Umbilical cord (tissue), 2 donors: ENCODE measurements around the gene PSMD14. TPM values are rescaled to one million over a fixed set of nuclear protein-coding genes. Genes with fewer than 3 reads are reported as not detected.

Experiments used
- DNase-seq: peaks from one replicate; pipeline ENCODE4 v3.0.0-alpha.2; 2015; ENCODE audit warnings: low spot score
- total RNA-seq: library from RNA; depleted of rRNA; stranded (reverse); fragments of >200 nt; gene quantifications from one replicate; pipeline ENCODE4 v1.2.3, GENCODE V29; 2014; ENCODE audit warnings: low replicate concordance; ENCODE audit not compliant: insufficient read depth

PSMD14 gene
- total RNA-seq, 1 donor from 2014 or later = 33.7 TPM

DNA sequence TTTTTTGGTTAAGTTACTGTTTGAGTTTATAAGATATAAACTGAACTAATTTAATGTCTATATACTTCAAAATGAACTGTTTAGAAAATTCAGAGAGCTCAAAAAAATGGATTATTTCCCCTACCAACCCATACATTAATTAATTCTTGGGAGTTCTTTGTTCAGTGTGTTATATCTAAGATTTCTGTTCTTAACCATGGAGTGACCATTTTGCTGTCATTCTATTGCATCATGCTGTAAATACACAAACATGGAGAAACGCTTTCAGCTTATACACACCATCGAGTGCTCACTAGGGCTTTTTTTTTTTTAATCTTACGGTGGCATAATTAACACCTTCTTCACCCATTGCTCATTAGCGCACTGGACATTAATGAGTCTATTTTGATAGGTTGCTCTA is 74.5 kb downstream of the PSMD14 start:
- DNase-seq = no peak

DNA sequence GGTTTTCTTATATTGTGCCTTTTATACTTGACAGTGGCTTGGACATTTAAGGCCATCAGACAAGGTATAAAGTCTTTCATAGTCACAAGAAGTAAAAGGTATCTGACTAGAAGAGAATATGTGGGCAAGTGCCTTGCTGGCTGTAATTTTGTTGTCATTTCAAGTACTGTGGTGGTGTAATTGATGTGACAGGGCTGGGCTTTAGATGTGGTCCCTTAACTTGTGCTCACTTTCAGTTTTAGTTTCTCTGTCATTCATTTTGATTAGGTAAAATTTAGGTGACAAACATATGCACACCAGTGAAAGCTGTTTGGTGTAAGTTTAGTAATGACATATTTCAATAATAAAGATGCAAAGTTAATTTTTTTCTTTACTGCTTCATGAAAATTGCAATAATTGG is 76.6 kb downstream of the PSMD14 start:
- DNase-seq = no peak

DNA sequence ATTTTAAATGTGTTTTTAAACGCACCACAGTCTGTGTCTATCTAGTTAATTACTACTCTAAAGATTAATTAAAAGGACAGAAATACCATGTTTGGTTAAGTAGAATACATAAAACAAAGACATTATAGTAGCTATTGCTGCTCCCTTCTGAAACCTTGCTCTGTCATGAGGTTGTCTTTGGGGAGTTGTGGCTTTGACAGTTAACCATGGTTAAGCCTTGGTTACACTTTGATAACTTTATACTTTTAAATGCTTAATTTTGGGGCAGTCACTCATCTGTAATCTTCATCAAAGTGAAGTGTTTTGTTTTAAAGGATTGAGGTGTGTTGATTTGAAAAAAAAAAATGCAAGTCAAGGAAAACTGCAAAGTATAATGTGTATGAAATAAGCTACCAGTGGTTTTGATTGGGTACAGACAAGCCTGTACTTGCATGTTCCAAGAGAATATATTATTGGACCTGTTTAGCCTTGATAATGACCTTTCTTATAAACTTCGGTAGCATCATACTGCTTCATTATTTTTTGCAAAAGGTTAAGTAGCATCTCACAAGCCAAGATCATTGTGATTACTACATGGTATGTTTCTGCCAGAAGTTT is 78.1 kb downstream of the PSMD14 start:
- DNase-seq = no peak

DNA sequence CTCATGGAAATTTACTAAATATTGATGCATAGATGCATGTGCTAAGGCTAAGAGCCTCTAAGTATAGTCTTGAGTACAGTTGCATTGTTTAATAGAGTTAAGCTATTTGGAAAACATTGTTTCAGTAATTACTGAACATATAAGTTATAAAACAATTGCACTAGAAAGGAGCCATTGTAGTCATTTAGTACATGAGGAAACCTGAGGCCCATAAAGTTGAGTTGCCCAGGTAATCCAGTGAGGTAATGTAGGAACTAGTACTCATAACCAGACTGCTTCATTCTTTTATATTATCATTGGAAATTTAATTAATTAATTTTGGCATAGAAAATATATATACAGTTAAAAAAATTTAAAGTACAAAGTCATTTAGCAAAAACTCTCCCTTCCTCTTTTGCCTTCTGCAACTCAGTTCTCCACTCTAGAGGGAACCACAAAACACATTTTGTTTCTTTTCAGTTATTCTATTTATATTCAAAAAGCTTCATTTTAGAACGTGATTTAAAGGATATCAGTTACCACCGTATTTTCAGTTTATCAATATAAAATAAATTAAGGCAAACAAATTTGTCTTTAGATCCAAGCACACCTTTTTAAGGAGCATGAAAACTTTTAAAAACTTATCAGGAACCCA is 80.0 kb downstream of the PSMD14 start:
- DNase-seq = no peak

DNA sequence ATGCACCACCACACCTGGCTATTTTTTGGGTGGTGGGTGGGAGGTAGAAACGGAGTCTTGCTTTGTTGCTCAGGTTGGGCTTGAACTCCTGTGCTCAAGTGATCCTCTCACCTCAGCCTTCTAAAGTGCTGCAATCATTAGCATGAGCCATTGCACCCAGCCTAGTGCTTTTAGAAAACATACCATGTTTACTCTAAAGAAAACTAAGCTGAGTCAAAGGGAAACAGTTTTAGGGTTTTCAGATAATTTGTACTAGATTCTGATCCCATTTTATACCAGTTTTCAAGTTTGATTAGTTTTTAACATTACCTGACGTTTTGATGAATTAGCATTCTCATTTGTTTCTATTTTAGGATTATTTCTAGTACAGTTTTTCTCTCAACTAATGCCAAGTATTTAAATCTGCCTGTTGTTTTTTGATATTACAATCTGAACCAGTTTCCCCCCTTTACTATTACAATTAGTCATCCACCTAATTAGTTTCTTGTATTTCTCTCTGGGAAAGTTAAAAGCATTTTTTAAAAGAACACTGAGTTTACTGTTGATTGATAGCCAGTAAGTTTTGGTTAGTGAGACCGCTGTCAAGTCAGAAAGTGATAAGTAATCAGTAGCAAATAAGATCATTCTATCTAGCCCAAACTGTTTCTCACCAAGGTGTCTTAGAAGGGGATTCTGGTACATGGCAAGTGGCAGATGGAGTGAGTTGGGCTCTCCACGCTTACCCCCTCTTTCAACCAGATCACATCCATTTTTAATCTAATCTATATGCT is 83.7 kb downstream of the PSMD14 start:
- DNase-seq = no peak

DNA sequence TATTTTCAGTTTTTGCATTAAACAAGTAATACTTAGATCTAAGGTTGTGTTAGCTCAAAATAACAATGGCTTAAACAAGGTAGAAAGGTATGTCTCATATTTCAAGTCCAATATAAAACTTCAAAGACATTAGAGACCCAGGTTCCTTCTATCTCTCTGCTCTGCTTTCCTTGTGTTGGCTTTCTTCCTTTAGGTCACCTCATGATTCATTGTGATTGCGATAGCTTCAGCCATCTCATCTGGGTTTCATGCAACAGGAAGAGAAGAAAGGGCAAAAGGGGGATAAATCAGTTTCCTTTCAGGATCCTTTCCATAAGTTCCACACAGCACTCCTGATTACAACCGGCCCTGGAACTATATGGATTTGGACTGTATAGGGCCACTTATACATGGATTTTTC is 91.9 kb downstream of the PSMD14 start:
- no peak for DNase-seq

DNA sequence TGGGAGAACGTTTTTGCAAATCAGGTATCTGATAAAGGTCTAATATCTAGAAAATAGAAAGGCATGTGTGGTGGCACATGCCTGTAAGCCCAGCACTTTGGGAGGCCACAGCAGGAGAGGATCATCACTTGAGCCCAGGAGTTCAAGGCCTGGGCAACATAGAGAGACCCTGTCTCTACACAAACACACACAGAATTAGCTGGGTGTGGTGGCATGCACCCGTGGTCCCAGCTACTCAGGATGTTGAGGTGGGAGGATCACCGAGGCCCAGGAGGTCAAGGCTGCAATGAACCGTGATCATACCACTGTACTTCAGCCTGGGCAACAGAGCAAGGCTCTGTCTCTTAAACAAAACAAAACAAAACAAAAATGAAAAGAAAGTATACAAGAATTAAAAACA is 94.1 kb downstream of the PSMD14 start:
- DNase-seq = no peak

DNA sequence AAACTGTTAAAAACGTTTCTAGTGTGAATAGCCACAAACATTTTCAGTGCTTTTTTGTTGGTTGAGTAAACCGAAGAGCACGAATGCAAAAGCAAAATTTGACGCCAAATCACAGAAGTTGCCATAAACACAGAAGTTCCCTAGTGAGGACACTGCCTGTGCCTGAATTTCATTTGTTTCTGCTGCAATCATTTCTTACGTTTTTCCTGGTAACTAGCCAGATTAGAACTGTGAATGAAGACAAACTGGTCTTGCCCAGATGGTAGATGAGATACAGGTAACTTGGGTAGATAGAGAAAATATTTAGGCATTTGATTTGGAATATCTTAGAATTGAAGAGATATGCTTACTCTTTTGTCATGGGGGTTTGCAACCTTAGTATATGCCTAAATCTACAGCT is 98.1 kb downstream of the PSMD14 start:
- DNase-seq = no peak

DNA sequence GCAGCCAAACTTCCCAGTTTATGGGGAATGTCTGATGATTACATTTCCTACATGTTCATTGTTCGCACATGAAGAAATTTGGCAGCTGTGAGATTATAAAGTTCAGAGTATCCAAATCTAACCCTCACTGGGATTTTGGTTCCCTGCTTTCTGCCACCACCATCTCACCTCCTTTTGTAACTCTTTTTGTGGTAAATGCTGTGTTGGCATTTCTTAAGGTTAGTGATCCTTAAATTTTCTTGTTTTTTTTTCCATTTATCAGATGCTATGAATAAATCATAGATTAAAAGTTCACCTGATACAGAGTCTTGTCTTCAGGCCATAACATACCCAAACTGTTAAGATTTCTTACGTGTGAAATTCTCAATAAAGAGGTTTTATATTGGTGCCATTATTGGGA is 99.4 kb downstream of the PSMD14 start:
- DNase-seq = no peak

DNA sequence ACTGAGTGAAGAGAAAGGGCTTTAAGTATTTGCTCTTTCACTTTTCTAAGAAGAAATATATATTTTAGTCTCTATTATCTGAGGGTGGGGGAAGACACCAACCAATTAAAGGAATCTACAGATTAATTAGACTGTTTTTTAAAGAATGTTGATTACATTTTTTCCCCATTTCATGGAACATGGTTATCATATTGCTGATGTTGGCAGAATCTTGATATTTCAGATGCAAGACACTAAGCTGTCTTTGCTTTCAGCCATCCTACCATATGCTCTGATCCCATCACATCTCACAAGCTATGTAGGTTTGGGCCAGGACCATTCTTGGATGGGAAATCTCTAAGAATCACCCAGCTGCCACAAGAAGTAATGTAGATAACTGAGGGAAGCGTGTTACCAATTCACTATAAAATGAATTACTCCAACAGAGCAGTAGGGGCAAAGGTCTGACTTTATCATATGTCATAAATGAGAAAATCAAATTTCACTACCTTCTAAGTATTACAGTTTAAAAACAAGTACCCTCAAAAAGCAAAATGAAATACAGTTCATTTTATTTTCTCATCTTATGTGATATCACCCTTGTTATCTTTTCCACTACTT is 101.2 kb downstream of the PSMD14 start:
- no peak for DNase-seq

DNA sequence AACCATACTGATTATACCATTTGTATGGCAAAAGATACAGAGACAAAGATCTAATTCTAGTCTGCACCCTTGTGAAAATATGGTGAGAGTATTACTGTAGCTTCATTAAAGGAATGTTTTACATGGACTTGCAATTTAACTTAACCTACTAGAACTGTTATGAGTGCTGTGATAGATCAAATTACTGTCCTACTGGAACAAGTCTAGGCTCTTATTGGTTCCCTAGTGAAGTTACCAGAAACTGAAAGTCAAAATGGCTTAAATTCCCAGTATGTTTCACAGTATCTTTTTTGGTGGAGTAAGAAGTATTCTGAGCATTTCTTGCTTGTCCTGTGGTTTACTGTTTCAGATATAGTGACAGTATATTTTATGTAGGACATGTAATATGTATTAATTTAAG is 104.1 kb downstream of the PSMD14 start:
- no peak for DNase-seq

DNA sequence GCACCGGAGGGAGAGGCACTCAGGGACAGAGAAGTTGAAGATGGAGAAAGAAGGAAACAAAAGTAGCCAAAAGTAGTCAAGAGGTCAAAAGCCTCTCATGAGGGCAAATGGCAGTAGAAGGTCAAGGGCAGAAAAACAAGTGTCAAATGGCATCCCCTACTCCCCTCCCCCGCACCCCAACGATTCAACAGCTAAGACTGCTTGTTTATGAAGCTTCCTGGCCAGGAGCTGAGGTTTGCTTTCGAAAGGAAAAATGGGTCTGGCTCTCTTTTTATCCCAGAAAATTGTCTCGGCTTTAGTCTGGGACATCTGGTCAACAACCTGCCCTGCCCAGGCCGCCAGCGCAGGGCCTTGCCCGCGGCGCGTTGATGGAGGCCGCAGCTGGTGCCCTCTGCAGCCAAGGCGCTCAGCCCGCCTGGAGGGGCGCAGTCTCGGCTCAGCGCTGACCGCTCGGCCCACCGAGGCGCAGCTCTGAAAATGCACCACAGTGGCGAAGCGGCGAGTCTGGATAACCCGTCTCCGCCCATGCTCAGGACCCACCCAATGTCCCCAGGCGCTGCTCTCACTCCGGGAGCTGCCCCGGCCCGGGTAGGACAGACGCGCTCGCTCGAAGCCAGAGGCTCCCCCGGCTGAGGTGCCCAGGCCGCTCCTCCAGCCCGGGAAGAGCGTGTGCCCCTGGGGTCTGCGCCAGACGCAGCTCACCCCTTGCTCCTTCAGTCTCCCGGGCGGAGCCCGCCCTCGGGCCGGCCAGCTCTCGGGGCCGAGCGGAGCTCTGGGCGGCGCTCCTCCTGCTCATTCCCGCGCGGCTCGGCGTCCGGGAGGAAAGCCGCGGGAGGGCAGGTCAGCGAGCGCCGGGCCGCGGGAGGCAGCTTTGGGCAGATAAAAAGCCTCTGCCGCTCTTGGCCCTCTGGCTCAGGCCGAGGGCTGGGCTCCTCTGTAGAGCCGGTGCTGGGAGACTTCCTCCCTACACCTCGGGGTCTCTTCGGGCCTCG is 106.1 kb downstream of the PSMD14 start:
- DNase-seq = peak; percentile 27

DNA sequence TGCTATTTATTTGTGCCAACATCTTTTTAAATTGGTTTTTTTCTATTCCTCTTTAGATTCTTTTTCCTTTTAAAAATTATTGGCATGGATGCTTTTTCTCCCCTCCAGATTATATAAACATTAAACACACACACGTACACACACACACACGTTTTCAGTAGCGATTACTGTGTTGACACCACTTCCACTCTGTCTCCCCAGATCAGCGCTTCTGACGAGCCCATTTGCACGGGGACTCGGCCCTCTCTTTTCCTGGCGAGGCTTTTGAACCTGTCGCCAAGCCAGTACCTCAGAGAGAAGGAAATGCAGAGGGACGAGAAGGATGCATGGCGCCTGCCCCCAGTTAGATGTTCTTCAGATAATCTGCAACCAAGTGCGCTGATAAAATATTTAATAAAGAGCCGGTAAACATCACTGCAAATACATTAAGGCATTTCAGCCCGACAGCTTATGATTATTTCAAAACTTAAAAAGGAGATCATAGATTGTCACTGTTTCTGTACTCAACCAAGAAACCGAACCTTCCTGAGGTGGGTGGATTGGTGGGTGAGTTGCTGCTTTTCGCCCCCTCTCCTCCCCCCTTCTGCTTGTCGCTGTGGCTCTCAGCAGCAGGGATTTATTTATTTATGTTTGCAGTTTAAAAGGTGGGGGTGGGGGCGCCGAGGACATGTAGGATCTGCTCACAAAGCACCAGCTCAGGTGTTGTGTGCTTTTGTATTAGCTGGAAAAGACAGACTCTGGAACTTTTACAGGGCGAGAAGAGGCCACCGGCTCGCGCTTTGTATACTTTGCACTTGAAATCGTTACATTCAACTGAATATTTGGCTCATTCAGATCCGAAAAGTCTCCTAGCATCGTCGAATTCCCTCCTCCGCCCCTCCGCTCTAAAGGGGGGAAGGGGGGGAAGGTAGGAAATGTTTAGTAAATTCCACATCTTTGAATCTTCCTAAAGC is 107.1 kb downstream of the PSMD14 start:
- DNase-seq = no peak

DNA sequence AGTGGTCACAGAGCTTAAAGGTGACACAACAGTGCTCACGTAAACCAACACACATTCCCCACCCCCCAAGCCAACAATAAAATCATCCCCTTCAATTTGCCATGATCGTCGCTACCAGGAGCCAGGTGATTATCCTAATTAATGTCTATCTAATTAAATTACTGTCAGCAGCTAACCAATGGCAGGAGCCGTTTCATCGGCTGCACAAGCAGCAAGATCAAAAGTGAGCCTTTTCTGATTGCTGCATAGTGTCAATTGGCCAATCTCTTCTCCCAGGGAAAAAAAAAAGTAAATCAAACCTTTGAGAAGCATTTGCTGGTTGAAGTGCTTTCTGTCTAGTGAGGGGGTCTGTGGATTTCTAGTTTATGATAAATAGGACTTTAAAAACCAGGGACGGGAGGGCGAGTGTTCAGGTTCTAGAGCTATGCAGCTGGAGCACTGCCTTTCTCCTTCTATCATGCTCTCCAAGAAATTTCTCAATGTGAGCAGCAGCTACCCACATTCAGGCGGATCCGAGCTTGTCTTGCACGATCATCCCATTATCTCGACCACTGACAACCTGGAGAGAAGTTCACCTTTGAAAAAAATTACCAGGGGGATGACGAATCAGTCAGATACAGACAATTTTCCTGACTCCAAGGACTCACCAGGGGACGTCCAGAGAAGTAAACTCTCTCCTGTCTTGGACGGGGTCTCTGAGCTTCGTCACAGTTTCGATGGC is 107.9 kb downstream of the PSMD14 start, which contains the start of gene TBR1:
TSS of gene TBR1 (plus strand) at position 311 of the 721 bp plus-strand sequence. CDS start at position 425, 114 bp downstream.
- DNase-seq = peak; percentile 13

DNA sequence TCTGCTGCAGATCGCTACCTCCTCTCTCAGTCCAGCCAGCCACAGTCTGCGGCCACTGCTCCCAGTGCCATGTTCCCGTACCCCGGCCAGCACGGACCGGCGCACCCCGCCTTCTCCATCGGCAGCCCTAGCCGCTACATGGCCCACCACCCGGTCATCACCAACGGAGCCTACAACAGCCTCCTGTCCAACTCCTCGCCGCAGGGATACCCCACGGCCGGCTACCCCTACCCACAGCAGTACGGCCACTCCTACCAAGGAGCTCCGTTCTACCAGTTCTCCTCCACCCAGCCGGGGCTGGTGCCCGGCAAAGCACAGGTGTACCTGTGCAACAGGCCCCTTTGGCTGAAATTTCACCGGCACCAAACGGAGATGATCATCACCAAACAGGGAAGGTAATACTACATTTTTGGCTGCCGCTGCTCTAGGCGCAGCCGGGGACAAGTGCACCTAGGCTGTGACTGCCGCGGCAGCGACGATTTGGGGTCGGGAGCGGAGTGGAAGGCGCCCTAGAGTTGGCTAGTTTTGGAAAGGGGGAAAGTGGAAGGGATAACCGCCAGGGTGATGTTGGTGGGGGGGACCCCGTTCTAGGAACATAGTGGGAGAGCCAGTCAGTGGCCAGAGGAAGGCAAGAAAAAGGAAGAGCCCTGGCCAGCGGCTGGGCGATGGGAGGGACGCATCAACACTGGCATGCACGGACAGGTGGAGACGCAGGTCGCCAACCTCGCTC is 108.6 kb downstream of the PSMD14 start:
- DNase-seq = no peak

DNA sequence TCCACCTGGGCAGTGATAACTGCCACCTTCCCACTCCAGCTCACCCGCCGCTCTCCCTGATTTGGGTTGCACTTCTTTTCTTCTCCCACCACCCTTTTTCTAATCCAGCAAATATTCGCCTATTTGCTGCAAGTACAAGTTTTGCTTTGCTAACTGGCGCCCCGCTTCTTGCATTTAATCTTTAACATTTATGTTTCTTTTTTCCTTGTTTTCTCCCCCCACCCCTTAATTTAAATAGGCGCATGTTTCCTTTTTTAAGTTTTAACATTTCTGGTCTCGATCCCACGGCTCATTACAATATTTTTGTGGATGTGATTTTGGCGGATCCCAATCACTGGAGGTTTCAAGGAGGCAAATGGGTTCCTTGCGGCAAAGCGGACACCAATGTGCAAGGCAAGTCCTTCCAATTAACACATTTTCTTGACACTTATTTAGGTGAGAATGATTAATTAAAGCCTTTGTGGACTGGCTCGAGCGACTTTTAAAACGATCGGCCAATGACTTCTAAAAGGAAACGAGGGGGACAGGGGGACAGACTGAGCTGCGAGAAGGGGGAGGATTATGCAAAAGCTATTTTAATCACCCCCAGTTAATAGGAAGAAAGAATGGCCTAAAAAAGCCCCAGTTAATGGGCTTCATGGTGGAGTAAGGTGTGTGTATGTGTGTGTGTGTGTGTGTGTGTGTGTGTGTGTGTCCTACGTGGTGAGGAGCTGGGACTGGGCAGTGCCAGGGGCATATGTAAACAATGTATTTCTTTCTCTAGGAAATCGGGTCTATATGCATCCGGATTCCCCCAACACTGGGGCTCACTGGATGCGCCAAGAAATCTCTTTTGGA is 109.4 kb downstream of the PSMD14 start:
- DNase-seq = no peak

DNA sequence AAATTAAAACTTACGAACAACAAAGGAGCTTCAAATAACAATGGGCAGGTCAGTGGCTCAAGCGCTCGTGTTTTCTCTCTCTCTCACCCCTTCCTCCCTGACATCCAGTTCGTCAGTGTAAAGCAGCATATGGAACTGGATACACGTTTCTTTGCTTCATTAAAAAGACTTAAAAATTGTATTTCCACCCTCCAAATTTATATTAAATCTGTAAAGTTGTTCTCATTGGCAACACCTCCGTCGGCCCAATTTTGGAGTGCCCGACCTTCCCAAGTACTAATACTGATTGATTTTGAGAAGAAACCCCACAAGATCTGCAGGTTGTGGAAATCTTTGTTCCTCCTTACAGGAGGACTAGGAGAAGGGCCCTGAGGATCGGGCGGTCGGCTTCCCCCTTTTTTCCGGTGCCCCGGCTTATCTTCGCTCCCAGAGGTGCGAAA is 110.1 kb downstream of the PSMD14 start:
- DNase-seq = peak; percentile 9
